HepG2 (cell line): ENCODE results near the gene RBCK1. TPM values are rescaled to one million over a fixed set of nuclear protein-coding genes. Genes with fewer than 3 reads are reported as not detected.

Experiments
- AGO2 ChIP-seq: fragments of 200-400 bp; formaldehyde crosslinking; optimal IDR thresholded peaks from 2 replicates; pipeline ENCODE3; 2017; ENCODE audit warnings: mild to moderate bottlenecking, low read depth, low read length, moderate library complexity
- ATF6 ChIP-seq: sonication (generic); formaldehyde crosslinking; conservative IDR thresholded peaks from 2 replicates; pipeline ENCODE4 v1.4.0; 2020; ENCODE audit warnings: missing genetic modification reagents
- DMTF1 ChIP-seq: sonication (generic); formaldehyde crosslinking; IDR thresholded peaks from 2 replicates; pipeline ENCODE4 v1.4.0; 2020; ENCODE audit warnings: mild to moderate bottlenecking, missing genetic modification reagents
- FOXK1 ChIP-seq: sonication (generic); formaldehyde crosslinking; IDR thresholded peaks from 2 replicates; pipeline ENCODE4 v1.4.0; 2020; ENCODE audit warnings: low read depth, missing genetic modification reagents, borderline replicate concordance
- GABPB1 ChIP-seq: IDR thresholded peaks from 2 replicates; pipeline ENCODE4 v1.6.1; 2016; ENCODE audit warnings: mild to moderate bottlenecking, missing genetic modification reagents, moderate library complexity, missing compliant biosample characterization
- GATAD2A ChIP-seq: IDR thresholded peaks from 2 replicates; pipeline ENCODE4 v1.6.1; 2016
- HCFC1 ChIP-seq: fragments of 150-350 bp; IDR thresholded peaks from 2 replicates; pipeline ENCODE4 v1.6.1; 2014; ENCODE audit warnings: low read depth, low read length
- HNRNPH1 ChIP-seq: fragments of 200-400 bp; formaldehyde crosslinking; optimal IDR thresholded peaks from 2 replicates; pipeline ENCODE3; 2017; ENCODE audit warnings: mild to moderate bottlenecking, low read depth, low read length
- HOXA5 ChIP-seq: sonication (generic); formaldehyde crosslinking; IDR thresholded peaks from 2 replicates; pipeline ENCODE4 v1.4.0; 2020; ENCODE audit warnings: missing genetic modification reagents
- KAT7 ChIP-seq: IDR thresholded peaks from 2 replicates; pipeline ENCODE4 v1.6.1; 2018; ENCODE audit warnings: borderline replicate concordance, missing compliant biosample characterization
- KDM2A ChIP-seq: sonication (generic); formaldehyde crosslinking; IDR thresholded peaks from 2 replicates; pipeline ENCODE4 v1.4.0; 2020; ENCODE audit warnings: low read depth, missing genetic modification reagents, borderline replicate concordance
- MXD4 ChIP-seq: IDR thresholded peaks from 2 replicates; pipeline ENCODE4 v1.6.1; 2016; ENCODE audit warnings: mild to moderate bottlenecking, missing biosample characterization, missing genetic modification reagents
- RARA ChIP-seq: IDR thresholded peaks from 2 replicates; pipeline ENCODE4 v1.6.1; 2016; ENCODE audit warnings: missing genetic modification reagents, missing compliant biosample characterization
- SNAI1 ChIP-seq: sonication (generic); formaldehyde crosslinking; IDR thresholded peaks from 2 replicates; pipeline ENCODE4 v1.5.0; 2020; ENCODE audit warnings: mild to moderate bottlenecking, missing genetic modification reagents, borderline replicate concordance
- U2AF1 ChIP-seq: fragments of 200-400 bp; formaldehyde crosslinking; optimal IDR thresholded peaks from 2 replicates; pipeline ENCODE3; 2017; ENCODE audit warnings: mild to moderate bottlenecking, low read depth, low read length
- ZKSCAN1 ChIP-seq: fragments of 150-350 bp; IDR thresholded peaks from 2 replicates; pipeline ENCODE4 v1.6.1; 2014; ENCODE audit warnings: low read length
- ZMYM3 ChIP-seq: sonication (generic); formaldehyde crosslinking; IDR thresholded peaks from 2 replicates; pipeline ENCODE4 v1.5.1; 2020; ENCODE audit warnings: mild to moderate bottlenecking, missing genetic modification reagents
- ZNF350 ChIP-seq: sonication (generic); formaldehyde crosslinking; IDR thresholded peaks from 2 replicates; pipeline ENCODE4 v1.4.0; 2020; ENCODE audit warnings: mild to moderate bottlenecking, low read depth, missing genetic modification reagents, borderline replicate concordance
- ZNF530 ChIP-seq: sonication (generic); formaldehyde crosslinking; IDR thresholded peaks from 2 replicates; pipeline ENCODE4 v1.5.0; 2020; ENCODE audit warnings: low read depth, mild to moderate bottlenecking, missing genetic modification reagents
- ZNF780A ChIP-seq: sonication (generic); formaldehyde crosslinking; IDR thresholded peaks from 2 replicates; pipeline ENCODE4 v1.8.0; 2022; ENCODE audit warnings: mild to moderate bottlenecking, missing genetic modification reagents, moderate library complexity
- polyA plus RNA-seq, 8 experiments: library from polyadenylated mRNA; depleted of rRNA in 3 of 8; stranded (reverse) in 7 of 8; unstranded in 1 of 8; fragments of >200 nt; fragmentation: Illumina TruSeq in 4 of 8; extraction: Trizol in 4 of 8; gene quantifications; 2 replicates each; pipeline versions ENCODE4 v1.2.1 to v1.2.3, GENCODE V29; 2011 to 2016; ENCODE audit warnings: low read depth in 4 of 8, missing spikeins in 1 of 8, mixed read lengths in 1 of 8; ENCODE audit not compliant: insufficient read depth in 1 of 8
- total RNA-seq, 5 experiments: library from RNA; depleted of rRNA; stranded (reverse); fragments of >200 nt; fragmentation: Illumina TruSeq; extraction: Trizol; gene quantifications; 2 replicates each; pipeline ENCODE4 v1.2.3, GENCODE V29; 2016; ENCODE audit warnings: low read depth in 1 of 5
- TF ChIP-seq, protein P1 (sequence below): sonication (generic); formaldehyde crosslinking; IDR thresholded peaks from 2 replicates; pipeline ENCODE4 v1.5.0; 2020; ENCODE audit warnings: mild to moderate bottlenecking, missing genetic modification reagents
- TF ChIP-seq, protein P2 (sequence below): sonication (generic); formaldehyde crosslinking; IDR thresholded peaks from 2 replicates; pipeline ENCODE4 v1.5.0; 2020; ENCODE audit warnings: missing genetic modification reagents, mild to moderate bottlenecking, borderline replicate concordance

RBCK1 gene
- total and polyA plus RNA-seq, 2 of the 13 experiments (the other 11 are each of a cell fraction or from before 2014, with no cell fraction given): 149 to 215 TPM

DNA sequence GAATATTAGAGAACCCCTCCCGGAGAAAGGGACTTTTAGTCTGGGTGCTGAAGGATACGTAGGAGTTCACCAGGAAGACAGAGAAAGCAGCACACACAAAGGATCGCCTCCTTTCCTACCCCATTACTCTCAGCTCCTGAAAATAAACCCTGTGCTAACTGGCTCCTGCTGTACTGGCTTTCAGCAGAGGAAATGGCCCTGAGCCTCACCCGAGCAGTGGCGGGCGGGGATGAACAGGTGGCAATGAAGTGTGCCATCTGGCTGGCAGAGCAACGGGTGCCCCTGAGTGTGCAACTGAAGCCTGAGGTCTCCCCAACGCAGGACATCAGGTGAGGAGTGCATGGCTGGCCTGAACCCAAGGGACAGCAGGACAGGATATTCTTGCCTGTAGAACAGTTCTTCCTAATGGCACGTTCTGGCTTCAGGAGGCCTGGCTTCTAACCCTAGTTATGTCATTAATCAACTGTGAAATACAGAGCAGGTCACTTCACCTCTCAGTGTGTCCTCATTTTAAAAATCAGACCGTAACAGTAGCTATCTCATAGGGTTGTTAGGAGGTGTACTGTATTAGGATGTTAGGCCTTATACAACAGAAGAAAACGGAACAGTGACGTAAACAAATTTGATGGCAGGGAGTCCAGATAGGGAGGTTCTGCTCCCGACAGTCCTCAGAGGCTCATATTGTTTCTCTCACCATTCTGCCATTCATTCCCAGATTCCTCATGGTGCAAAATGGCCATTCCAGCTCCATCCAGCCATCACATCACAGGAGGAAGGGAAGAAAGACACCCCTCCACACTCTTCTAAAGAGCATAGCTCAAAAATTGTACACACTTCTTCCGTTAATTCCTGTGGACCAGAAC is 1.8 kb downstream of the RBCK1 start (continued):
- TF ChIP-seq, protein P1, sequence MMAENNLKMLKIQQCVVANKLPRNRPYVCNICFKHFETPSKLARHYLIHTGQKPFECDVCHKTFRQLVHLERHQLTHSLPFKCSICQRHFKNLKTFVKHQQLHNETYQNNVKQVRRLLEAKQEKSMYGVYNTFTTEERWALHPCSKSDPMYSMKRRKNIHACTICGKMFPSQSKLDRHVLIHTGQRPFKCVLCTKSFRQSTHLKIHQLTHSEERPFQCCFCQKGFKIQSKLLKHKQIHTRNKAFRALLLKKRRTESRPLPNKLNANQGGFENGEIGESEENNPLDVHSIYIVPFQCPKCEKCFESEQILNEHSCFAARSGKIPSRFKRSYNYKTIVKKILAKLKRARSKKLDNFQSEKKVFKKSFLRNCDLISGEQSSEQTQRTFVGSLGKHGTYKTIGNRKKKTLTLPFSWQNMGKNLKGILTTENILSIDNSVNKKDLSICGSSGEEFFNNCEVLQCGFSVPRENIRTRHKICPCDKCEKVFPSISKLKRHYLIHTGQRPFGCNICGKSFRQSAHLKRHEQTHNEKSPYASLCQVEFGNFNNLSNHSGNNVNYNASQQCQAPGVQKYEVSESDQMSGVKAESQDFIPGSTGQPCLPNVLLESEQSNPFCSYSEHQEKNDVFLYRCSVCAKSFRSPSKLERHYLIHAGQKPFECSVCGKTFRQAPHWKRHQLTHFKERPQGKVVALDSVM (CRISPR knock-in tag): peak; percentile 60; the same call in 1 of the 2 replicates
- TF ChIP-seq ZNF350 (CRISPR knock-in tag): peak; percentile 63; the same call in 1 of the 2 replicates
- TF ChIP-seq HOXA5 (CRISPR knock-in tag): no peak
- TF ChIP-seq GATAD2A (CRISPR knock-in tag): no peak; the same call in 1 of the 2 replicates
- TF ChIP-seq KDM2A (CRISPR knock-in tag): no peak
- no peak for TF ChIP-seq U2AF1
- TF ChIP-seq ZNF780A: no peak
- TF ChIP-seq KAT7: no peak
- TF ChIP-seq ZNF530: no peak
- TF ChIP-seq RARA (CRISPR knock-in tag): no peak
- no peak for TF ChIP-seq ATF6 (CRISPR knock-in tag)
- 0 out of 2 replicates have a peak, but pooled peaks have one; percentile 10 for TF ChIP-seq GABPB1 (CRISPR knock-in tag)
- no peak for TF ChIP-seq FOXK1 (CRISPR knock-in tag)
- TF ChIP-seq DMTF1 (CRISPR knock-in tag): no peak
- no peak for TF ChIP-seq HNRNPH1
- TF ChIP-seq MXD4 (CRISPR knock-in tag): no peak
- TF ChIP-seq AGO2: no peak
- TF ChIP-seq, protein P2, sequence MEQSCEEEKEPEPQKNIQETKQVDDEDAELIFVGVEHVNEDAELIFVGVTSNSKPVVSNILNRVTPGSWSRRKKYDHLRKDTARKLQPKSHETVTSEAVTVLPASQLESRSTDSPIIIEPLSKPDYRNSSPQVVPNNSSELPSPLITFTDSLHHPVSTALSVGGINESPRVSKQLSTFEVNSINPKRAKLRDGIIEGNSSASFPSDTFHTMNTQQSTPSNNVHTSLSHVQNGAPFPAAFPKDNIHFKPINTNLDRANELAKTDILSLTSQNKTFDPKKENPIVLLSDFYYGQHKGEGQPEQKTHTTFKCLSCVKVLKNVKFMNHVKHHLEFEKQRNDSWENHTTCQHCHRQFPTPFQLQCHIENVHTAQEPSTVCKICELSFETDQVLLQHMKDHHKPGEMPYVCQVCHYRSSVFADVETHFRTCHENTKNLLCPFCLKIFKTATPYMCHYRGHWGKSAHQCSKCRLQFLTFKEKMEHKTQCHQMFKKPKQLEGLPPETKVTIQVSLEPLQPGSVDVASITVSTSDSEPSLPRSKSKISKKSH (CRISPR knock-in tag): peak; percentile 65; the same call in 1 of the 2 replicates
- TF ChIP-seq ZKSCAN1: no peak
- no peak for TF ChIP-seq HCFC1
- TF ChIP-seq ZMYM3 (CRISPR knock-in tag): no peak
- no peak for TF ChIP-seq SNAI1 (CRISPR knock-in tag)
